Kidney (tissue), 14 donors: Measurements from ENCODE around the gene VEZF1. TPM values are rescaled to one million over a fixed set of nuclear protein-coding genes. Genes with fewer than 3 reads are reported as not detected.

ENCODE experiments used
- DNase-seq, 5 donors: peaks; one replicate each; pipeline ENCODE4 v3.0.0-alpha.2; 2013 to 2020
- FAIRE-seq: peaks from 2 replicates; lab custom pipeline; 2012; peaks lifted over from hg19 to GRCh38; lab: Jason Lieb, UNC
- H3K27ac ChIP-seq, 2 donors: one replicate each; pipeline ENCODE4 v1.7.0; 2013; ENCODE audit warnings: low read depth in 2 of 2, low read length in 2 of 2, inconsistent platforms in 1 of 2
- H3K27me3 ChIP-seq: one replicate; pipeline ENCODE4 v1.7.1; 2013; ENCODE audit warnings: low read length, inconsistent platforms; ENCODE audit not compliant: control insufficient read depth, insufficient read depth
- H3K36me3 ChIP-seq, 3 donors: one replicate each; pipeline versions ENCODE4 v1.7.0 to v1.7.1; 2013; ENCODE audit warnings: low read length in 3 of 3, control low read depth in 1 of 3, inconsistent platforms in 1 of 3; ENCODE audit not compliant: insufficient read depth in 3 of 3, control insufficient read depth in 2 of 3
- H3K4me1 ChIP-seq, 3 donors: one replicate each; pipeline versions ENCODE4 v1.7.0 to v1.7.1; 2013; ENCODE audit warnings: low read length in 3 of 3, inconsistent platforms in 1 of 3, low read depth in 1 of 3; ENCODE audit not compliant: control insufficient read depth in 2 of 3, insufficient read depth in 2 of 3
- H3K4me3 ChIP-seq, 3 donors: one replicate each; pipeline versions ENCODE4 v1.7.0 to v1.8.1; 2013; ENCODE audit warnings: low read length in 3 of 3, control low read depth in 1 of 3, inconsistent platforms in 1 of 3
- H3K9ac ChIP-seq, 3 donors: one replicate each; pipeline versions ENCODE4 v1.7.0 to v1.7.1; 2013; ENCODE audit warnings: low read length in 3 of 3, control low read depth in 1 of 3, inconsistent platforms in 1 of 3
- H3K9me3 ChIP-seq, 3 donors: one replicate each; pipeline versions ENCODE4 v1.7.0 to v1.7.1; 2013; ENCODE audit warnings: low read length in 3 of 3, control low read depth in 1 of 3, inconsistent platforms in 1 of 3; ENCODE audit not compliant: control insufficient read depth in 2 of 3, insufficient read depth in 1 of 3
- intact Hi-C: fragments of 100-400 bp; cut with DNase I; formaldehyde crosslinking; loops from one replicate; pipeline ENCODE4 v1.11.1; 2022
- polyA plus RNA-seq: library from polyadenylated mRNA; stranded (reverse); fragments of 350-450 nt; fragmentation: Illumina TruSeq; extraction: RNeasy Lipid Tissue Mini Kit (QIAGEN cat#74804); gene quantifications from one replicate; pipeline ENCODE4 v1.2.3, GENCODE V29; 2014; ENCODE audit warnings: low read depth, low replicate concordance; ENCODE audit not compliant: insufficient read depth
- total RNA-seq: library from RNA; stranded (reverse); fragmentation: NEBNext Ultra II Directional; extraction: Animal tissue kit (Norgen Biotek cat#: 25700); gene quantifications from one replicate; pipeline ENCODE4 v1.2.1, GENCODE V29; 2021
- TF ChIP-seq, protein P1 (sequence below): IDR thresholded peaks from 3 replicates; pipeline ENCODE4 v1.5.1; 2012; ENCODE audit warnings: mild to moderate bottlenecking, moderate library complexity, borderline replicate concordance; ENCODE audit not compliant: insufficient read depth; ENCODE audit errors: extremely low read depth
- donor health status: control.
- donor health status: control.
- donor health status: control.
- donor health status: control.
- donor health status: control.
- donor health status: DM: yes; HTN: yes; CAD: no.
- donor health status: Normal renal cell carcinoma (clear cell type).

VEZF1 gene
- total and polyA plus RNA-seq, 2 donors from 2014 or later: 26.0 to 92.5 TPM

DNA sequence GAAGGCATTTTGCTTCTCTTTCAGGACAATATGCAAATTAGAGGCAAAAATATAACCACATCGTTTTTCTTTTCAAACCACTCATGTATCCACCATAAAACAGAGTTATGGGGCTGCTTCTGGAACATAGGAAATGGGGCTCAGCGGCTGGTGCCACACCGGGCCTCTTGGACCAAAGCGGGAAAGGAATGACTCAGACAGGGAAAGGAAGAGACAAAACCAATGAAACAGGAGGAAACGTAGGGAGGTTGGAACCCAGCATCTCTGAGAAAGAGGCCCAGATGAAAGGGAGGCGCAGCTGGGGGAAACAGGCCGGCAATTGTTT, 61.4 kb downstream of the VEZF1 start:
- Histone ChIP-seq H3K36me3 (no peaks in the 10 kb centered on the region), H3K27ac (no peak overlapping the region), H3K9me3 (no peaks in the 10 kb centered on the region), H3K27me3 (no peaks in the 10 kb centered on the region), H3K9ac (no peak overlapping the region), H3K4me1 (peaks cover 5 to 63% (median 55%) of the 10 kb centered on the region in 3 donors), H3K4me3 (no peak overlapping the region)
- FAIRE-seq (no peak), DNase-seq (no peak)
- intact Hi-C loops: no loop called here
- TF ChIP-seq, protein P1, sequence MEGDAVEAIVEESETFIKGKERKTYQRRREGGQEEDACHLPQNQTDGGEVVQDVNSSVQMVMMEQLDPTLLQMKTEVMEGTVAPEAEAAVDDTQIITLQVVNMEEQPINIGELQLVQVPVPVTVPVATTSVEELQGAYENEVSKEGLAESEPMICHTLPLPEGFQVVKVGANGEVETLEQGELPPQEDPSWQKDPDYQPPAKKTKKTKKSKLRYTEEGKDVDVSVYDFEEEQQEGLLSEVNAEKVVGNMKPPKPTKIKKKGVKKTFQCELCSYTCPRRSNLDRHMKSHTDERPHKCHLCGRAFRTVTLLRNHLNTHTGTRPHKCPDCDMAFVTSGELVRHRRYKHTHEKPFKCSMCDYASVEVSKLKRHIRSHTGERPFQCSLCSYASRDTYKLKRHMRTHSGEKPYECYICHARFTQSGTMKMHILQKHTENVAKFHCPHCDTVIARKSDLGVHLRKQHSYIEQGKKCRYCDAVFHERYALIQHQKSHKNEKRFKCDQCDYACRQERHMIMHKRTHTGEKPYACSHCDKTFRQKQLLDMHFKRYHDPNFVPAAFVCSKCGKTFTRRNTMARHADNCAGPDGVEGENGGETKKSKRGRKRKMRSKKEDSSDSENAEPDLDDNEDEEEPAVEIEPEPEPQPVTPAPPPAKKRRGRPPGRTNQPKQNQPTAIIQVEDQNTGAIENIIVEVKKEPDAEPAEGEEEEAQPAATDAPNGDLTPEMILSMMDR: no peak

DNA sequence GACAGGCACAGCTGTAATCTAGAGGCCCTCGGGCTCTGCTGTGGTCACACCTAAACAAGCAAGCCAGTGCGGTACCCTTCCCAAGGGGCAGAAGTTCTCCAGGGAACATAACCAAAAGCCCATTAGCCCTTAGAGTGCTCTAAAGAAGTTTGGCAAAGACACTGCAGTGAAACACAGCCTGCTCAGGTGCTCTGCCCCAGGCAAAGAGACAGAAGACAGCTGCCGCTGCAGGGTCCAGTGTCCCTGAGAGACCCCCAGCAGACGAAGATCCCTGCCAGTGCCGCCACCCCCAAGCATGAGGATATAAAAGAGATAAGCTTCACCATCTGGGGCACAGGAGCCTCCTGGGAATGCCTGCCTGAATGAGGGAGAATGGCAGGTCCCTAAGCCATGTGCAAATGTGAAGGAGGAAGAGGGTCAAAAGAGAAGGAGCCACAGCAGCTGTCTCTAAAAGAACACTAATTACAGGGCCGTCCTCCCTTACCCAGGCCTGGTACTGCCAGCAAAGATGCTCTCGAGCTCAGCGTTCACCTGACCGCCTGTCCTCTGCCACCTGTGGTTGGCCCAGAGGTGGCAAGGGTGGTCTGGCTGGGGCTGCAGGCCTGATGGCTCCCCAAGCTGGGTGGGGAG, 62.6 kb downstream of the VEZF1 start:
- FAIRE-seq (no peak), DNase-seq (no peak)
- Histone ChIP-seq H3K36me3 (no peaks in the 10 kb centered on the region), H3K27me3 (no peaks in the 10 kb centered on the region), H3K4me3 (no peak overlapping the region), H3K9ac (no peak overlapping the region), H3K27ac (peak overlapping the region; percentile 29 to 53), H3K4me1 (peaks cover 5 to 68% (median 51%) of the 10 kb centered on the region in 3 donors), H3K9me3 (no peaks in the 10 kb centered on the region)
- intact Hi-C loops: no loop called here
- TF ChIP-seq, protein P1: no peak

DNA sequence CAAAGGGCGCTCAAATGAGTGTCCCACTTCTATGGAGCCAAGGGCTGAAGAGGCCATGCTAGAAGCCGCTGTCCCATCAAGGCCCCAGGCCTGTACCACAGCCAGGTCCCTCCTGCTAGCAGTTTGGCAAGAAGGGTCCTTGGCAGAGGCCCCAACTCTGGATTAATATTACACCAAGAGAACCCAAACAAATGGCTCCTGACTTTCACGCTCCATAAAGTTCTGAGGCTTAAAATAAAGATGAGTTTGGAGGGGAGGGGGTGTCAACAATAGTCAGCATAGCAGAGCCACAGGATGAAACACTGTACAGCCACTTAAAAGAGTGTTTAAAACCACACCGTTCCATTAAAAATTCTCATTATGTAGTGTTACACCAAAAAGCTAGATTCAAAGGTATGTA, 63.4 kb downstream of the VEZF1 start:
- intact Hi-C loops: no loop called here
- peak in 4 of 5 donors; percentile 54 to 87 (median 82) for DNase-seq
- H3K9ac ChIP-seq: no peak overlapping the region
- H3K27me3 ChIP-seq: no peaks in the 10 kb centered on the region
- H3K36me3 ChIP-seq: no peaks in the 10 kb centered on the region
- H3K27ac ChIP-seq: peak overlapping the region; percentile 29 to 53
- H3K4me1 ChIP-seq: peaks cover 5 to 60% (median 47%) of the 10 kb centered on the region in 3 donors
- H3K4me3 ChIP-seq: no peak overlapping the region
- FAIRE-seq: peak; percentile 17
- no peaks in the 10 kb centered on the region for H3K9me3 ChIP-seq
- TF ChIP-seq, protein P1: no peak

Other genes with a start within 250 kb of the VEZF1 start
- gene CCDC182, start 243.0 kb downstream of the VEZF1 start, total RNA-seq: not detected
- not detected for gene CCDC182, start 243.0 kb downstream of the VEZF1 start, polyA plus RNA-seq
- gene MRPS23, start 138.2 kb downstream of the VEZF1 start, total RNA-seq: 40.2 TPM
- gene MRPS23, start 138.2 kb downstream of the VEZF1 start, polyA plus RNA-seq: 75.3 TPM
- gene CUEDC1, start 32.8 kb downstream of the VEZF1 start, total RNA-seq: 52.3 TPM
- 33.0 TPM for gene CUEDC1, start 32.8 kb downstream of the VEZF1 start, polyA plus RNA-seq
- 177 TPM for gene SRSF1, start 19.0 kb upstream of the VEZF1 start, total RNA-seq
- gene SRSF1, start 19.0 kb upstream of the VEZF1 start, polyA plus RNA-seq: 69.8 TPM
- 43.2 TPM for gene DYNLL2, start 95.2 kb upstream of the VEZF1 start, total RNA-seq
- gene DYNLL2, start 95.2 kb upstream of the VEZF1 start, polyA plus RNA-seq: 59.7 TPM
- gene OR4D1, start 160.1 kb upstream of the VEZF1 start, total RNA-seq: 0.06 TPM
- not detected for gene OR4D1, start 160.1 kb upstream of the VEZF1 start, polyA plus RNA-seq
- not detected for gene OR4D2, start 178.7 kb upstream of the VEZF1 start, total RNA-seq
- gene OR4D2, start 178.7 kb upstream of the VEZF1 start, polyA plus RNA-seq: not detected
- gene EPX, start 204.5 kb upstream of the VEZF1 start, total RNA-seq: 0.19 TPM
- not detected for gene EPX, start 204.5 kb upstream of the VEZF1 start, polyA plus RNA-seq
- gene MKS1, start 231.0 kb upstream of the VEZF1 start, total RNA-seq: 25.6 TPM
- 17.2 TPM for gene MKS1, start 231.0 kb upstream of the VEZF1 start, polyA plus RNA-seq